Measurements from ENCODE around the gene GART. TPM values are rescaled to one million over a fixed set of nuclear protein-coding genes. Genes with fewer than 3 reads are reported as not detected.

The GART gene
- total RNA-seq, 1 experiment from 2014 or later, result 132 TPM

DNA sequence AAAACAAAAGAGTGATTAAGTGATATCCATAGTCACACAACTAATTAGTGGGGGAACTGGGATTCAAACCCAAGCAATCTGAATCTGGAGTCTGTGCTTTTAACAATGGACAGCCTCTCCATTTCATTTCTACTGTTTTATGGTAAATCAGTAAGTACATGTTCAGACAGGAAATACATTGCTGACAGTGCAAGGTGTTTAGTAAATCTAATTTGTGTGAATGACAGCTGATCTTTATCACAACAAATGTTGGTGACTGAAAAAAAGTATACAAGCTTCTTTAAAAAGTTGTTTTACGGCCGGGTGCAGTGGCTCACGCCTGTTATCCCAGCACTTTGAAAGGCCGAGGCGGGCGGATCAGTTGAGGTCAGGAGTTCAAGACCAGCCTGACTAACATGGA, 26.0 kb upstream of the GART start:
- ATAC-seq, result no peak
- POLR2A ChIA-PET, result no interaction called here

DNA sequence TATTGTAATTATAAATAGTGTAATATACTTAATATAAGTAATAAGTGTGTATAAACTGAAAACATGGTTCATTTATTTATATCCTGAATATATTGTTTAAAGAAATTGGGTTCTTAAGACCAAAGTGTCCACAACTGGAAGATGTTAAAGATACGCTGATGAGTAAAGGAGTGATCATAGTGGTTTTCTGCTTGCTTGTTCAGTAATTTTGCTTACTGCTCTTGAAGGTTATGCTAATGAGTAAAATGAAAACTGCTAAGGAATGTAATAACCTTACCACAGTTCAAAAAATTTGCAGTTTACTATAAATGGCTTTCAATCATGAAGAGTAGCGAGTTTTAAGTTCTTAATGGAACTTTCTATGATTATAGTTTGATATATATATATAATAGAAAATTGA, 24.6 kb upstream of the GART start:
- Histone ChIP-seq H3K4me3 (ENCODE audit: low read depth in 2 of 2, low read length in 2 of 2) (no peak overlapping the region), H3K4me1 (ENCODE audit: control insufficient read depth, insufficient read depth, low read length) (no peaks in the 10 kb centered on the region; the same call in 1 of the 2 replicates), H3K36me3 (ENCODE audit: control insufficient read depth, insufficient read depth, low read length) (peaks cover 64% of the 10 kb centered on the region), H3K27me3 (ENCODE audit: control insufficient read depth, insufficient read depth, low read length) (no peaks in the 10 kb centered on the region), H3K27ac (ENCODE audit: low read length) (no peak overlapping the region), H3K9me3 (ENCODE audit: control insufficient read depth, insufficient read depth, low read depth, low read length) (no peaks in the 10 kb centered on the region)
- DNase-seq (ENCODE audit: low read depth, low spot score) (no peak), ATAC-seq (no peak)
- BruUV-seq (replicated peaks), result no TSS peak
- CTCF ChIA-PET, result no interaction called here
- intact Hi-C loops (cut with micrococcal nuclease; ENCODE audit: unreplicated experiment), result no loop called here
- POLR2A ChIA-PET, result no interaction called here
- in situ Hi-C loops (cut with HindIII; ENCODE audit: low pct_unique_long_range_greater_than_20kb, low sequenced_read_pairs), result no loop called here
- TF ChIP-seq TCF7L2 (IDR thresholded peaks at IDR 0.05; ENCODE audit: low read depth, low read length) (no peak), POLR2AphosphoS5 (IDR thresholded peaks at IDR 0.05; ENCODE audit: low read depth, low read length) (no peak), SIN3A (IDR thresholded peaks at IDR 0.05; ENCODE audit: borderline replicate concordance, insufficient read depth, low read depth, low read length) (no peak)
- TF ChIP-seq, protein P1, sequence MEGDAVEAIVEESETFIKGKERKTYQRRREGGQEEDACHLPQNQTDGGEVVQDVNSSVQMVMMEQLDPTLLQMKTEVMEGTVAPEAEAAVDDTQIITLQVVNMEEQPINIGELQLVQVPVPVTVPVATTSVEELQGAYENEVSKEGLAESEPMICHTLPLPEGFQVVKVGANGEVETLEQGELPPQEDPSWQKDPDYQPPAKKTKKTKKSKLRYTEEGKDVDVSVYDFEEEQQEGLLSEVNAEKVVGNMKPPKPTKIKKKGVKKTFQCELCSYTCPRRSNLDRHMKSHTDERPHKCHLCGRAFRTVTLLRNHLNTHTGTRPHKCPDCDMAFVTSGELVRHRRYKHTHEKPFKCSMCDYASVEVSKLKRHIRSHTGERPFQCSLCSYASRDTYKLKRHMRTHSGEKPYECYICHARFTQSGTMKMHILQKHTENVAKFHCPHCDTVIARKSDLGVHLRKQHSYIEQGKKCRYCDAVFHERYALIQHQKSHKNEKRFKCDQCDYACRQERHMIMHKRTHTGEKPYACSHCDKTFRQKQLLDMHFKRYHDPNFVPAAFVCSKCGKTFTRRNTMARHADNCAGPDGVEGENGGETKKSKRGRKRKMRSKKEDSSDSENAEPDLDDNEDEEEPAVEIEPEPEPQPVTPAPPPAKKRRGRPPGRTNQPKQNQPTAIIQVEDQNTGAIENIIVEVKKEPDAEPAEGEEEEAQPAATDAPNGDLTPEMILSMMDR (IDR thresholded peaks at IDR 0.05), result no peak
- TF ChIP-seq, protein P2, sequence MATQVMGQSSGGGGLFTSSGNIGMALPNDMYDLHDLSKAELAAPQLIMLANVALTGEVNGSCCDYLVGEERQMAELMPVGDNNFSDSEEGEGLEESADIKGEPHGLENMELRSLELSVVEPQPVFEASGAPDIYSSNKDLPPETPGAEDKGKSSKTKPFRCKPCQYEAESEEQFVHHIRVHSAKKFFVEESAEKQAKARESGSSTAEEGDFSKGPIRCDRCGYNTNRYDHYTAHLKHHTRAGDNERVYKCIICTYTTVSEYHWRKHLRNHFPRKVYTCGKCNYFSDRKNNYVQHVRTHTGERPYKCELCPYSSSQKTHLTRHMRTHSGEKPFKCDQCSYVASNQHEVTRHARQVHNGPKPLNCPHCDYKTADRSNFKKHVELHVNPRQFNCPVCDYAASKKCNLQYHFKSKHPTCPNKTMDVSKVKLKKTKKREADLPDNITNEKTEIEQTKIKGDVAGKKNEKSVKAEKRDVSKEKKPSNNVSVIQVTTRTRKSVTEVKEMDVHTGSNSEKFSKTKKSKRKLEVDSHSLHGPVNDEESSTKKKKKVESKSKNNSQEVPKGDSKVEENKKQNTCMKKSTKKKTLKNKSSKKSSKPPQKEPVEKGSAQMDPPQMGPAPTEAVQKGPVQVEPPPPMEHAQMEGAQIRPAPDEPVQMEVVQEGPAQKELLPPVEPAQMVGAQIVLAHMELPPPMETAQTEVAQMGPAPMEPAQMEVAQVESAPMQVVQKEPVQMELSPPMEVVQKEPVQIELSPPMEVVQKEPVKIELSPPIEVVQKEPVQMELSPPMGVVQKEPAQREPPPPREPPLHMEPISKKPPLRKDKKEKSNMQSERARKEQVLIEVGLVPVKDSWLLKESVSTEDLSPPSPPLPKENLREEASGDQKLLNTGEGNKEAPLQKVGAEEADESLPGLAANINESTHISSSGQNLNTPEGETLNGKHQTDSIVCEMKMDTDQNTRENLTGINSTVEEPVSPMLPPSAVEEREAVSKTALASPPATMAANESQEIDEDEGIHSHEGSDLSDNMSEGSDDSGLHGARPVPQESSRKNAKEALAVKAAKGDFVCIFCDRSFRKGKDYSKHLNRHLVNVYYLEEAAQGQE (IDR thresholded peaks at IDR 0.05; ENCODE audit: insufficient read depth in 1 of 2, low read depth in 2 of 2, low read length in 1 of 2), result no peak

More for the DNA sequence above, 26.0 kb upstream of the GART start:
- CTCF ChIA-PET, result no interaction called here
- Histone ChIP-seq H3K27me3 (ENCODE audit: control insufficient read depth, insufficient read depth, low read length) (no peaks in the 10 kb centered on the region), H3K9me3 (ENCODE audit: control insufficient read depth, insufficient read depth, low read depth, low read length) (no peaks in the 10 kb centered on the region), H3K36me3 (ENCODE audit: control insufficient read depth, insufficient read depth, low read length) (peaks cover 58% of the 10 kb centered on the region), H3K27ac (ENCODE audit: low read length) (no peak overlapping the region), H3K4me1 (ENCODE audit: control insufficient read depth, insufficient read depth, low read length) (no peaks in the 10 kb centered on the region; the same call in 1 of the 2 replicates), H3K4me3 (ENCODE audit: low read depth in 2 of 2, low read length in 2 of 2) (no peak overlapping the region)
- in situ Hi-C loops (cut with HindIII; ENCODE audit: low pct_unique_long_range_greater_than_20kb, low sequenced_read_pairs), result no loop called here
- TF ChIP-seq POLR2AphosphoS5 (IDR thresholded peaks at IDR 0.05; ENCODE audit: low read depth, low read length), result no peak
- TF ChIP-seq, protein P1 (IDR thresholded peaks at IDR 0.05), result no peak
- TF ChIP-seq, protein P2 (IDR thresholded peaks at IDR 0.05; ENCODE audit: insufficient read depth in 1 of 2, low read depth in 2 of 2, low read length in 1 of 2), result no peak
- TF ChIP-seq SIN3A (IDR thresholded peaks at IDR 0.05; ENCODE audit: borderline replicate concordance, insufficient read depth, low read depth, low read length), result no peak
- TF ChIP-seq TCF7L2 (IDR thresholded peaks at IDR 0.05; ENCODE audit: low read depth, low read length), result no peak
- intact Hi-C loops (cut with micrococcal nuclease; ENCODE audit: unreplicated experiment), result no loop called here
- no peak for DNase-seq (ENCODE audit: low read depth, low spot score)
- no TSS peak for BruUV-seq (replicated peaks)

All from Panc1 (cell line).